PC-9 (cell line): ENCODE measurements around the gene CCKAR. TPM values are rescaled to one million over a fixed set of nuclear protein-coding genes. Genes with fewer than 3 reads are reported as not detected.

Experiments
- BruUV-seq: library from RNA; stranded (reverse); fragments of 400-500 nt; replicated peaks from 2 replicates; lab custom pipeline; 2021; lab: Mats Ljungman, UMichigan
- CTCF ChIA-PET: fragments of 300-600 bp; sonication (Branson Sonifier 250); formaldehyde crosslinking; loops from one replicate; lab custom pipeline; 2022; ENCODE audit warnings: antibody characterized with exemption; lab: Charles Lee
- POLR2A ChIA-PET: fragments of 300-600 bp; sonication (Branson Sonifier 250); formaldehyde crosslinking; loops from one replicate; lab custom pipeline; 2022; ENCODE audit warnings: antibody characterized with exemption; ENCODE audit not compliant: unreplicated experiment; lab: Charles Lee
- DNase-seq, 2 experiments: peaks; one replicate each; pipeline versions ENCODE4 v3.0.0 to v3.0.0-alpha.2; 2015 to 2022; ENCODE audit warnings: mixed read lengths in 1 of 2
- H2AFZ ChIP-seq: fragments of 200-600 bp; sonication (generic); 2 replicates; pipeline ENCODE4 v1.8.1; 2017; ENCODE audit warnings: antibody characterized with exemption
- H3F3A ChIP-seq: fragments of 200-600 bp; sonication (generic); 2 replicates; pipeline ENCODE4 v1.8.1; 2017; ENCODE audit warnings: antibody characterized with exemption, mild to moderate bottlenecking, low read depth; ENCODE audit not compliant: insufficient read depth
- H3K27ac ChIP-seq: fragments of 200-600 bp; sonication (generic); 2 replicates; pipeline ENCODE4 v1.6.1; 2016; ENCODE audit warnings: mixed run types
- H3K27me3 ChIP-seq: fragments of 200-600 bp; sonication (generic); 2 replicates; pipeline ENCODE4 v1.6.1; 2016; ENCODE audit warnings: low read depth, mixed run types; ENCODE audit not compliant: insufficient read depth
- H3K36me3 ChIP-seq: fragments of 200-600 bp; sonication (generic); 2 replicates; pipeline ENCODE4 v1.6.1; 2016; ENCODE audit warnings: low read depth, mixed run types
- H3K4me1 ChIP-seq: fragments of 200-600 bp; sonication (generic); replicated peaks from 2 replicates; pipeline ENCODE4 v1.6.1; 2016; ENCODE audit warnings: mixed run types; ENCODE audit not compliant: insufficient read depth
- H3K4me2 ChIP-seq: fragments of 200-600 bp; sonication (generic); 2 replicates; pipeline ENCODE4 v1.6.1; 2017; ENCODE audit warnings: mixed run types
- H3K4me3 ChIP-seq: fragments of 200-600 bp; sonication (generic); 2 replicates; pipeline ENCODE4 v1.6.1; 2016; ENCODE audit warnings: mixed run types
- H3K79me2 ChIP-seq: fragments of 200-600 bp; sonication (generic); 2 replicates; pipeline ENCODE4 v1.6.1; 2017; ENCODE audit warnings: low read depth, mixed run types
- H3K9me2 ChIP-seq: fragments of 200-600 bp; sonication (generic); 2 replicates; pipeline ENCODE4 v1.8.1; 2017; ENCODE audit warnings: mild to moderate bottlenecking; ENCODE audit not compliant: insufficient read depth
- H3K9me3 ChIP-seq: fragments of 200-600 bp; sonication (generic); 2 replicates; pipeline ENCODE4 v1.8.1; 2016; ENCODE audit warnings: low read depth; ENCODE audit not compliant: insufficient read depth
- H4K20me1 ChIP-seq: fragments of 200-600 bp; sonication (generic); 2 replicates; pipeline ENCODE4 v1.8.1; 2017; ENCODE audit not compliant: insufficient read depth
- CTCF ChIP-seq: fragments of 200-600 bp; sonication (generic); conservative IDR thresholded peaks from 2 replicates; pipeline ENCODE4 v1.6.1; 2017; ENCODE audit warnings: mixed run types, antibody characterized with exemption, mild to moderate bottlenecking, moderate library complexity
- EZH2 ChIP-seq: fragments of 200-600 bp; sonication (generic); IDR thresholded peaks from 2 replicates; pipeline ENCODE4 v1.8.0; 2017; ENCODE audit warnings: antibody characterized with exemption, low read depth
- intact Hi-C: fragments of 100-400 bp; cut with micrococcal nuclease; formaldehyde crosslinking; loops from one replicate; pipeline ENCODE4 v1.10.0; 2022; ENCODE audit not compliant: unreplicated experiment
- total RNA-seq: library from RNA; stranded (reverse); gene quantifications from 2 replicates; pipeline ENCODE4 v1.2.3, GENCODE V29; 2021

CCKAR gene
- total RNA-seq, 1 experiment from 2014 or later, result not detected

GRCh38 chr4:26525136-26525770 lies 35.0 kb upstream of the CCKAR start:
- Histone ChIP-seq H3K27ac (no peak overlapping the region), H3K79me2 (no peaks in the 10 kb centered on the region), H3K9me2 (no peaks in the 10 kb centered on the region), H3K27me3 (no peaks in the 10 kb centered on the region), H2AFZ (no peak overlapping the region), H3K9me3 (no peaks in the 10 kb centered on the region), H3K4me1 (no peaks in the 10 kb centered on the region; the same call in 1 of the 2 replicates), H3F3A (no peaks in the 10 kb centered on the region), H3K36me3 (no peaks in the 10 kb centered on the region), H4K20me1 (no peaks in the 10 kb centered on the region), H3K4me3 (no peak overlapping the region), H3K4me2 (no peak overlapping the region)
- CTCF ChIA-PET, result no interaction called here
- intact Hi-C loops, result no loop called here
- POLR2A ChIA-PET, result no interaction called here
- no TSS peak for BruUV-seq
- peak in 1 of 2 experiments; percentile 8 for DNase-seq
- no peak for TF ChIP-seq EZH2
- TF ChIP-seq CTCF, result no peak

GRCh38 chr4:26524011-26524410 lies 33.7 kb upstream of the CCKAR start:
- H3K79me2 ChIP-seq, result no peaks in the 10 kb centered on the region
- POLR2A ChIA-PET, result no interaction called here
- CTCF ChIA-PET, result no interaction called here

GRCh38 chr4:26522478-26522877 lies 32.2 kb upstream of the CCKAR start:
- no peaks in the 10 kb centered on the region for H3K79me2 ChIP-seq
- H2AFZ ChIP-seq, result no peak overlapping the region
- H3F3A ChIP-seq, result no peaks in the 10 kb centered on the region
- TF ChIP-seq CTCF (no peak), EZH2 (no peak)
- DNase-seq, result peak; percentile 9 to 36
- H3K4me3 ChIP-seq, result no peak overlapping the region
- intact Hi-C loops, result no loop called here
- BruUV-seq, result no TSS peak
- no peaks in the 10 kb centered on the region for H4K20me1 ChIP-seq
- no peaks in the 10 kb centered on the region; the same call in 1 of the 2 replicates for H3K4me1 ChIP-seq
- CTCF ChIA-PET, result no interaction called here
- H3K4me2 ChIP-seq, result no peak overlapping the region
- H3K9me3 ChIP-seq, result no peaks in the 10 kb centered on the region
- no peaks in the 10 kb centered on the region for H3K27me3 ChIP-seq
- H3K36me3 ChIP-seq, result no peaks in the 10 kb centered on the region
- no peaks in the 10 kb centered on the region for H3K9me2 ChIP-seq
- POLR2A ChIA-PET, result interaction anchor here (0.5 to 0.7 kb wide), 3 partner anchors 61 to 890 kb away, joined by 3 read pairs; no protein-coding TSS in a partner anchor
- no peak overlapping the region for H3K27ac ChIP-seq

More at GRCh38 chr4:26524011-26524410, 33.7 kb upstream of the CCKAR start:
- Histone ChIP-seq H3K27ac (no peak overlapping the region), H3K36me3 (no peaks in the 10 kb centered on the region), H3K9me2 (no peaks in the 10 kb centered on the region), H3K4me3 (no peak overlapping the region), H3F3A (no peaks in the 10 kb centered on the region), H2AFZ (no peak overlapping the region), H4K20me1 (no peaks in the 10 kb centered on the region), H3K4me2 (no peak overlapping the region), H3K4me1 (no peaks in the 10 kb centered on the region; the same call in 1 of the 2 replicates), H3K9me3 (no peaks in the 10 kb centered on the region), H3K27me3 (no peaks in the 10 kb centered on the region)
- intact Hi-C loops, result no loop called here
- BruUV-seq, result no TSS peak
- no peak for TF ChIP-seq EZH2
- TF ChIP-seq CTCF, result no peak
- no peak for DNase-seq
